Astrocyte of the spinal cord (primary cell): ENCODE measurements around the gene DHRS7B.

Experiments used
- DNase-seq: peaks from one replicate; pipeline ENCODE4 v3.0.0; 2011; ENCODE audit warnings: low read depth, low spot score
- H3K4me3 ChIP-seq: 2 replicates; pipeline ENCODE4 v1.5.1; 2011; ENCODE audit warnings: low read depth, mild to moderate bottlenecking, low read length, moderate library complexity
- in situ Hi-C: cut with HindIII; loops from 2 replicates; pipeline ENCODE4 v1.10.0; 2017; ENCODE audit warnings: low sequenced_read_pairs
- TF ChIP-seq, protein P1 (sequence below): IDR thresholded peaks from 2 replicates; pipeline ENCODE4 v1.5.1; 2012; ENCODE audit warnings: low read depth, mild to moderate bottlenecking, low read length, inconsistent platforms

The DHRS7B gene

DNA sequence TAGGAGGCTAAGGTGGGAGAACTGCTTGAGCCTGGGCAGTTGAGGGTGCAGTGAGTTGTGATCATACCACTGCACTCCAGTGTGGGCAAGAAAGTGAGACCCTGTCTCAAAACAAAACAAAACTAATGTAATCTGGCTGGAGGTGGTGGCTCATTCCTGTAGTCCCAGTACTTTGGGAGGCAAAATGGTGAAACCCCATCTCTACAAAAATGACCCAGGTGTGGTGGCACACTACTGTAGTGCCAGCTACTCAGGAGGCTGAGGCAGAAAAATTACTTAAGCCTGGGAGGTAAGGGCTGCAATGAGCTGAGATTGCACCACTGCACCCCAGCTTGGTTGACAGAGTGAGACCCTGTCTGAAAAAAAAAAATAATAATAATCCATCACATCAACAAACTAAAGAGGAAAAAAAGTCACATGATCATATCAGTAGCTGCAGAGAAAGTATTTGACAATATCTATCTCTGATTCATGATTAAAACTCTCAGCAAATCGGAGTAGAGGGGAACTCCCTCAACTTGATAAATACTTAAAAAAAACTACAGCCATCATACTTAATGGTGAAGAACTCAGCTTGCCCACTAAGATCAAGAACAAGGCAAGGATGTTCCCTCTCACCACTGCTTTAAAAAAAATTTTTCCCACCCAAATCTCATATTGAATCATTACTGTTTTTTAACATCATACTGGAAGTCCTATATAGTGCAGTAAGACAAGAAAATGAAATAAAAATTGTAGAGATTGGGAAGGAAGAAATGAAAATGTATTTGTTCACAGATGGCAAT is 31.0 kb downstream of the DHRS7B start:
- H3K4me3 ChIP-seq, result no peak overlapping the region
- no peak for DNase-seq
- TF ChIP-seq, protein P1, sequence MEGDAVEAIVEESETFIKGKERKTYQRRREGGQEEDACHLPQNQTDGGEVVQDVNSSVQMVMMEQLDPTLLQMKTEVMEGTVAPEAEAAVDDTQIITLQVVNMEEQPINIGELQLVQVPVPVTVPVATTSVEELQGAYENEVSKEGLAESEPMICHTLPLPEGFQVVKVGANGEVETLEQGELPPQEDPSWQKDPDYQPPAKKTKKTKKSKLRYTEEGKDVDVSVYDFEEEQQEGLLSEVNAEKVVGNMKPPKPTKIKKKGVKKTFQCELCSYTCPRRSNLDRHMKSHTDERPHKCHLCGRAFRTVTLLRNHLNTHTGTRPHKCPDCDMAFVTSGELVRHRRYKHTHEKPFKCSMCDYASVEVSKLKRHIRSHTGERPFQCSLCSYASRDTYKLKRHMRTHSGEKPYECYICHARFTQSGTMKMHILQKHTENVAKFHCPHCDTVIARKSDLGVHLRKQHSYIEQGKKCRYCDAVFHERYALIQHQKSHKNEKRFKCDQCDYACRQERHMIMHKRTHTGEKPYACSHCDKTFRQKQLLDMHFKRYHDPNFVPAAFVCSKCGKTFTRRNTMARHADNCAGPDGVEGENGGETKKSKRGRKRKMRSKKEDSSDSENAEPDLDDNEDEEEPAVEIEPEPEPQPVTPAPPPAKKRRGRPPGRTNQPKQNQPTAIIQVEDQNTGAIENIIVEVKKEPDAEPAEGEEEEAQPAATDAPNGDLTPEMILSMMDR, result no peak
- in situ Hi-C loops, result no loop called here

DNA sequence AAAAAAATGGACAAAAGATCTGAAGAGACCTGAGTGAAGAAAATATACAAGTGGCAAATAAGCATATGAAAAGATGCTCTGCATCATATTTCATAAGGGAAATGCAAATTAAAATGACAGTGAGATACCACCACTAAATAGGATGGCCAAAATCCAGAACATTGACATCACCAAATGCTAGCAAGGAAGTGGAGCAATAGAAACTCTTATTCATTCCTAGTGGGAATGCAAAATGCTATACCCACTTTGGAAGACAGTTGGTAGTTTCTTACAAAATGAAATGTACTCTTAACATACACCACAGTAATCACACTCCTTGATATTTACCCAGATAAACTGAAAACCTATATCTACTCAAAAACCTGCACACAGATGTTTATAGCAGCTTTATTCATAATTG is 33.6 kb downstream of the DHRS7B start:
- DNase-seq, result no peak
- TF ChIP-seq, protein P1, result no peak
- no peak overlapping the region for H3K4me3 ChIP-seq
- in situ Hi-C loops, result no loop called here

DNA sequence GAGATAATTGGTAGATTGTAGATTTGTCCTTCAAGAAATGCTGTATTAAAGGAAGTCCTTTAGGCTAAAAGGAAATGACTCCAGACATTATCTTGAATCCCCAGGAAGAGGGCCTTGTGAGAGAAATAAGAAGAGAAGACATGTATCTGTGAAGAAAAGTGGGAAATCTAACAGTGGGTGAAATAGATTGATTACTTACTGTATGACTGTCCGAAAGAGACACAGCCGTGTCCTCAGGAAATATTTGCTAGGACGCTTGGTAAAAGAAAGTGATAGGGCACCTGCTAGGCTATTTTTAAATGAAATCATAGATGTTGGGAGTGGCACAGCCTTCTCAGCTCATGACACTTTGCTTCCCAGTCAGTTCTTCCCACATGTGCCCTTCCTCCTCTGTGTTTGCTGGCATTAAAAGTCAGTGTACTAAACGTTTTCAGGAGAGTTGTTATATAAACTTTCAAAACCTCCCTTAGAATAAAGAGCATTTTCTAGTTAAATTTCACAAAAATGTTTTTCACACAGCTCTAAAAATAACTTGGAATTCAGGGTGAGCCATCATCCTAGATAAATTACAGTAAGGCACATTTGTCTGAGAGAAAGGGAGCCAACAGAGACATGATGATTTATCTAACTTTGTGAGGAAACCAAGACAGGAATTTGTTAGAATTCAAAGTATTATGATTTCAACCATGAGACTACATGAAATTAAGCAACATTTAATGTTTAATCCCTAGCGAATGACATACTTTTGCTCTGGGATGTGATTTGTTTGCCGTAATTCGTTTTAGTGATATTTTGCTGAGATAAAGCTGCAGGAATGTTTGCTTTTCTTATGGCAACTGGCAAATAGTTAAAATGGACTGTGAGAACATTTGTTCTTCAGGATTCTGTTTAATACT is 35.0 kb downstream of the DHRS7B start:
- TF ChIP-seq, protein P1, result no peak
- in situ Hi-C loops, result no loop called here
- DNase-seq, result peak; percentile 14
- H3K4me3 ChIP-seq, result no peak overlapping the region

DNA sequence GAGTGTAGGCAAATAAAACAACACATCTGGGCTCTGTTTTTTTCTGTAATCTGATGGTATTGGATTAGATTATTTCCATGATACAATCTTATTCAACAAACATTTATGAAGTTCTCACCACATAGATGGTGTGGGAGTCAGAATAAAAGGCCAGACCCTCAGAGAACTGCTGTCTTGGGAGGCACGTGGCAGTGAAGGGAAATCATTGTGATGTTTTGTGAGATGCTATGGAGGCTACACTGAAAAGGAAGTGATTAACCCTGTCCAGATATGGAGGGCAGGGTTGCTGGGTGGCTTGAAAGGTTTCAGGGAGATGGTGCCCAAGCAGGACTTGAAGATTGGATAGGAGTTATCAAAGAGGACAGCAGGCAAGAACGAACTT is 35.6 kb downstream of the DHRS7B start:
- TF ChIP-seq, protein P1, result no peak
- in situ Hi-C loops, result no loop called here
- H3K4me3 ChIP-seq, result no peak overlapping the region
- no peak for DNase-seq

DNA sequence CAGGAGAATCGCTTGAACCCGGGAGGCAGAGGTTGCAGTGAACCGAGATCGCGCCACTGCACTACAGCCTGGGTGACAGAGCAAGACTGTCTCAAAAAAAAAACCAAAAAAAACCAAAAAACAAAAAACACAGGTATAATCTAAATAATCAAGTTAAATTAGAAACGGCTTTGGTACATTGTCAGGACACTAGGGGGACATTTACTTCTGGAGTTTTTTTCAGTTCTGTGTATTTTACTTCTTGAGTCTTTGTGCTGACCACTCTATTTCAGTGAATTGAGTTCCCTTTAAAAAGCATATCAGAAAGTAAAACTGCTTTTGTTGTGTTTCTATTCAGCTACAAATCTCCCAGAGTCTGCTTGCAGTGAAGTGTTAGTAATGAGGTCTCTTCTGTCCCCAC is 36.3 kb downstream of the DHRS7B start:
- no peak overlapping the region for H3K4me3 ChIP-seq
- TF ChIP-seq, protein P1, result no peak
- in situ Hi-C loops, result no loop called here
- no peak for DNase-seq

DNA sequence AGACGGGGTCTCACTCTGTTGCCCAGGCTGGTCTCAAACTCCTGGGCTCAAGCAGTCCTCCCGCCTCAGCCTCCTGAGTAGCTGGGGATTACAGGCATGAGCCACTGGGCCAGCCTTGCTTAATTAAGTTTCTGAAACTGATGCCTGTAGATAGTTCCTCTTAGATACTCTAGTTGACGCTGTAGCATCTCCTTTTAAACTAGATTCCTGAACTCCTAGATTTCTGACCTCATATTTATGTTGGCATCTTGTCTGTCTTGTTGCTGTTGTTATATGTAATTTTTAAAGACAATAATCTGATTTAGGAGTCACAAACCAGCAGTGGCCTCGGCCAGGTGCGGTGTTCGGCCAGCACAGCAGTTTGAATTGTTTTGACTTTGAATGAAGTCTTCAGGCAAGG is 37.5 kb downstream of the DHRS7B start:
- in situ Hi-C loops, result no loop called here
- TF ChIP-seq, protein P1, result no peak
- H3K4me3 ChIP-seq, result no peak overlapping the region
- DNase-seq, result no peak
